Measurements from ENCODE around the gene ZNF385D. TPM values are rescaled to one million over a fixed set of nuclear protein-coding genes. Genes with fewer than 3 reads are reported as not detected.

Gene ZNF385D
- total RNA-seq, 1 donor from 2014 or later, result 2.1 TPM

DNA sequence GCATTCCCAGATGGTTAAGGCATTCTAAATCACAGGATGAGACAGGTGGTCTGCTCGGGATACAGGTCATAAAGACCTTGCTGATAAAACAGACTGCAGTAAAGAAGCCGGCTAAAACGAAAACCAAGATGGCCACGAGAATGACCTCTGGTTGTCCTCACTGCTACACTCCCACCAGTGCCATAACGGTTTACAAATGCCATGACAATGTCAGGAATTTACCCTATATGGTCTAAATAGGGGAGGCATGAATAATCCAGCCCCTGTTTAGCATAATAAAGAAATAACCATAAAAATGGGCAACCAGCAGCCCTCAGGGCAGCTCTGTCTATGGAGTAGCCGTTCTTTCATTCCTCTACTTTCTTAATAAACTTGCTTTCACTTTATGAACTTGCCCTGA, 151.1 kb downstream of the ZNF385D start:
- H3K27me3 Mint-ChIP-seq (ENCODE audit: low read depth), result no peaks in the 10 kb centered on the region
- no peaks in the 10 kb centered on the region for H3K36me3 Mint-ChIP-seq (ENCODE audit: low read depth)
- no peak for DNase-seq (ENCODE audit: low read depth, low spot score)
- TF ChIP-seq, protein P1, sequence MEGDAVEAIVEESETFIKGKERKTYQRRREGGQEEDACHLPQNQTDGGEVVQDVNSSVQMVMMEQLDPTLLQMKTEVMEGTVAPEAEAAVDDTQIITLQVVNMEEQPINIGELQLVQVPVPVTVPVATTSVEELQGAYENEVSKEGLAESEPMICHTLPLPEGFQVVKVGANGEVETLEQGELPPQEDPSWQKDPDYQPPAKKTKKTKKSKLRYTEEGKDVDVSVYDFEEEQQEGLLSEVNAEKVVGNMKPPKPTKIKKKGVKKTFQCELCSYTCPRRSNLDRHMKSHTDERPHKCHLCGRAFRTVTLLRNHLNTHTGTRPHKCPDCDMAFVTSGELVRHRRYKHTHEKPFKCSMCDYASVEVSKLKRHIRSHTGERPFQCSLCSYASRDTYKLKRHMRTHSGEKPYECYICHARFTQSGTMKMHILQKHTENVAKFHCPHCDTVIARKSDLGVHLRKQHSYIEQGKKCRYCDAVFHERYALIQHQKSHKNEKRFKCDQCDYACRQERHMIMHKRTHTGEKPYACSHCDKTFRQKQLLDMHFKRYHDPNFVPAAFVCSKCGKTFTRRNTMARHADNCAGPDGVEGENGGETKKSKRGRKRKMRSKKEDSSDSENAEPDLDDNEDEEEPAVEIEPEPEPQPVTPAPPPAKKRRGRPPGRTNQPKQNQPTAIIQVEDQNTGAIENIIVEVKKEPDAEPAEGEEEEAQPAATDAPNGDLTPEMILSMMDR (conservative IDR thresholded peaks at IDR 0.05), result no peak
- no peak overlapping the region for H3K4me3 Mint-ChIP-seq
- H3K27ac Mint-ChIP-seq (ENCODE audit: unreplicated experiment), result no peak overlapping the region
- peaks cover 3% of the 10 kb centered on the region for H3K9me3 Mint-ChIP-seq
- H3K4me1 Mint-ChIP-seq, result no peaks in the 10 kb centered on the region

DNA sequence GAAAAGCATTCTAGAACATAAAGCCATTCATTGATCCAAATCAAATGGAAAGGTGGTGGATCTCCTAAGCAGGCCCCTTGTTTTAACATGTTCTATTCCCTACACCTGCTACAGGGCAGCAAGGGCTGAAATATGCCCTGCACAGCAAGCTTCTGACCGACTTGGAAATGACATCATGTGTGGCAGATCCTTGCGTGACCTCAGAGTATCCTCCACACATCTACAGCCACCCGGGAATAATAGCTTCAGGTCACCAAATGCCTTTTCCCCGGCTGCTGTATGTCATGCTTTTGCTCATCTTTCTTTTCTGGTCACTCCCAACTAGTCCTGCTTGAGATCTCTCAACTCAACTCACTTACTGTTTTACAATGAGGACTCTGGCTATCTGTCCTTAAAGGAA, 158.2 kb downstream of the ZNF385D start:
- no peak for DNase-seq (ENCODE audit: low read depth, low spot score)
- Mint-ChIP-seq H3K27ac (ENCODE audit: unreplicated experiment) (no peak overlapping the region), H3K4me3 (no peak overlapping the region), H3K36me3 (ENCODE audit: low read depth) (no peaks in the 10 kb centered on the region), H3K27me3 (ENCODE audit: low read depth) (no peaks in the 10 kb centered on the region), H3K4me1 (no peaks in the 10 kb centered on the region), H3K9me3 (no peaks in the 10 kb centered on the region)
- TF ChIP-seq, protein P1 (conservative IDR thresholded peaks at IDR 0.05), result no peak

DNA sequence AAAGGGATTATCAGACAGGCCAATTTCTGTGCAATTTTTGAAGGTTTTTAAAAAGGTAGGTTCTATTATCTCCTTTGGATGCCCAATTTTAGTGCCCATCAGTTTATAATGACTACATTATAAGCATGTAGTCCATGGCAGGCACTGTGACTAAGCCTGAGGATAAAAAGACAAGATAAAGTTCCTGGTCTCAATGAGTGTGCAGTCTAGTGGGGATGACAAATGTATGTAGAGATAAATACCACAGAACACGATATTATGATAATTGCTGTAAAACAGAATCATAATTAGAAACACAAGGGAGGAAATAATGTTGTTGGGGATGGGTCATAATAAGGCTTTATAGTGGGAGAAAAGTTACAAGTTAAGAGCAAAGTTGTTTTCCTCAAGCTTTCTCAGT, 163.1 kb downstream of the ZNF385D start:
- no peaks in the 10 kb centered on the region for H3K4me1 Mint-ChIP-seq
- H3K27ac Mint-ChIP-seq (ENCODE audit: unreplicated experiment), result no peak overlapping the region
- no peak overlapping the region for H3K4me3 Mint-ChIP-seq
- H3K27me3 Mint-ChIP-seq (ENCODE audit: low read depth), result no peaks in the 10 kb centered on the region
- no peak for DNase-seq (ENCODE audit: low read depth, low spot score)
- H3K9me3 Mint-ChIP-seq, result no peaks in the 10 kb centered on the region
- TF ChIP-seq, protein P1 (conservative IDR thresholded peaks at IDR 0.05), result no peak
- no peaks in the 10 kb centered on the region for H3K36me3 Mint-ChIP-seq (ENCODE audit: low read depth)

DNA sequence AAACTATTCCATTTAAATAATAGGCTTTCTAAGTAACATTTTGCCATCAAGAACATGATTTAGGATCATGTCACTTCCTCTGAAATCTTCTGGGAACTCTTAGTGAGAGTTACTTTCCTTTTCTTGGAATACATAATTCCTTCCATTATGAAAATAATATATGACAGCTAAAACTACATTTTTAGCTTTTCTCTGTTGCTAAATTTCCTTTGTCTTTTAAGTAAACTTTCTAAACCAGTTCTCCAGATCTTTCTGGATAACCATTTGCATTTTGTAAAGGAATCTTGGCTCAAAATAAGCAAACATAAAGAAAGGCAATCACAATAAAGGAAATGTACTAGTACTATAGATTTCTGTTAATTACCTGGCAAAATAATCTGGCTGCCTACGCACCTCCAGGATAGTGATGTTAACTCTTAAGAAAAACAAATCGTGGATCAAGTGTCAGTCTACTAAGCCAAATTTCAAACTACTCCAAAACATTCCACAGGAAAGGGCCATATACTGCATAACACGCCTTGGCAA, 165.7 kb downstream of the ZNF385D start:
- no peaks in the 10 kb centered on the region for H3K4me1 Mint-ChIP-seq
- H3K4me3 Mint-ChIP-seq, result no peak overlapping the region
- no peaks in the 10 kb centered on the region for H3K27me3 Mint-ChIP-seq (ENCODE audit: low read depth)
- H3K9me3 Mint-ChIP-seq, result no peaks in the 10 kb centered on the region
- TF ChIP-seq, protein P1 (conservative IDR thresholded peaks at IDR 0.05), result no peak
- no peaks in the 10 kb centered on the region for H3K36me3 Mint-ChIP-seq (ENCODE audit: low read depth)
- H3K27ac Mint-ChIP-seq (ENCODE audit: unreplicated experiment), result no peak overlapping the region
- DNase-seq (ENCODE audit: low read depth, low spot score), result no peak

DNA sequence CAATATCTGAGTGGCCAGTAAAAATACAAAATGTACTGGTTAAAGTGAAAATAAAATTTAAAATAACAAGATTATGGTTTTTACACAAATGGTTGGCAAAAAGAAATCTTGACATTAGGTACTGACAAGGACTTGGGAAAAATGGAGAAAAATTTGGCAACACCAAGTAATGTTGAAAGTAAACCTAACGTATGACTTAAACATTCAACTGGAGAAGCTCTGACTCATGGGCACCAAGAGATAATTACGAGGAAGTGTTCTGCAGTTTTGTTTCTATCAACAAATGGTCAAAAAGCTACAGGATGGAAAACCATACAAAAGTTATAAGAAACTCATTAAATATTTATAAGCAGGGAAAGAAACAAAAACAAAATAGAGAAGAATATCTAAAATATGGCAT, 177.7 kb downstream of the ZNF385D start:
- Mint-ChIP-seq H3K4me3 (no peak overlapping the region), H3K27ac (ENCODE audit: unreplicated experiment) (no peak overlapping the region), H3K27me3 (ENCODE audit: low read depth) (peaks cover 2% of the 10 kb centered on the region), H3K4me1 (no peaks in the 10 kb centered on the region), H3K36me3 (ENCODE audit: low read depth) (no peaks in the 10 kb centered on the region), H3K9me3 (no peaks in the 10 kb centered on the region)
- TF ChIP-seq, protein P1 (conservative IDR thresholded peaks at IDR 0.05), result no peak
- no peak for DNase-seq (ENCODE audit: low read depth, low spot score)

- TF ChIP-seq, protein P1 (conservative IDR thresholded peaks at IDR 0.05), result no peak
- Mint-ChIP-seq H3K27me3 (ENCODE audit: low read depth) (no peaks in the 10 kb centered on the region), H3K9me3 (no peaks in the 10 kb centered on the region), H3K4me1 (no peaks in the 10 kb centered on the region), H3K36me3 (ENCODE audit: low read depth) (no peaks in the 10 kb centered on the region), H3K4me3 (no peak overlapping the region), H3K27ac (ENCODE audit: unreplicated experiment) (no peak overlapping the region)
- DNase-seq (ENCODE audit: low read depth, low spot score), result no peak
Measured at GRCh38 chr3:21564531-21564930, 186.5 kb downstream of the ZNF385D start.
